Measurements from ENCODE around the gene ARHGEF2. TPM values are rescaled to one million over a fixed set of nuclear protein-coding genes. Genes with fewer than 3 reads are reported as not detected.

Gene ARHGEF2
- total and polyA plus RNA-seq, 2 donors from 2014 or later = 32.3 to 99.6 TPM

DNA sequence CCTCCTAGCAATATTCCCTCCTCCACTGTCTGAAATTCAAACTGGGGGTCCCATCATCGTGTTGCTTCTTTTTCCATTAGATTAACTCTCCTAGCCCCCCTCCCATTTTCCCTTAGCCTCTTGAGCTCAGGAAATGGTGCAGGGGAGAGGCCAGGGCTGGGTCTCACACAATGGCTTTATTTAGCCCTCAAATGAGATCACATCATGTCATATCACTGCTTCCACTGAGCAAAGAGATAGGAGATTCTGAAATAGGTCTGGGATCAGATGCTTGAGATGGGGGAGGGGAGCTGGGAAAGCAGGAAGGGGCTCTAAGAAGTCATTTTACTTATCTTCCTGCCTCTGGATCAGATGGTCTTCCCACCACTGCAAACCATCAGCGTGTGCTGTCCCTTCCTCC lies 17.8 kb upstream of the ARHGEF2 start:
- H3K27ac ChIP-seq (ENCODE audit: low read depth in 2 of 2, low read length in 2 of 2) = no peak overlapping the region
- no peak overlapping the region for H3K4me3 ChIP-seq (ENCODE audit: low read length in 3 of 3)
- no peak for DNase-seq
- peaks cover 0 to 5% (median 2%) of the 10 kb centered on the region in 3 donors for H3K4me1 ChIP-seq (ENCODE audit: control insufficient read depth in 2 of 3, insufficient read depth in 2 of 3, low read depth in 1 of 3, low read length in 3 of 3)
- H3K9me3 ChIP-seq (ENCODE audit: control insufficient read depth in 2 of 3, insufficient read depth in 1 of 3, low read length in 3 of 3) = no peaks in the 10 kb centered on the region
- no peak overlapping the region for H3K9ac ChIP-seq (ENCODE audit: low read length in 3 of 3)
- no peak for TF ChIP-seq CTCF (IDR thresholded peaks at IDR 0.05; ENCODE audit: borderline replicate concordance, extremely low read depth, insufficient read depth)
- intact Hi-C loops (cut with DNase I) = no loop called here
- no peak for FAIRE-seq
- H3K27me3 ChIP-seq (ENCODE audit: control insufficient read depth, insufficient read depth, low read length) = no peaks in the 10 kb centered on the region
- no peaks in the 10 kb centered on the region for H3K36me3 ChIP-seq (ENCODE audit: control insufficient read depth in 2 of 3, insufficient read depth in 3 of 3, low read length in 3 of 3)

DNA sequence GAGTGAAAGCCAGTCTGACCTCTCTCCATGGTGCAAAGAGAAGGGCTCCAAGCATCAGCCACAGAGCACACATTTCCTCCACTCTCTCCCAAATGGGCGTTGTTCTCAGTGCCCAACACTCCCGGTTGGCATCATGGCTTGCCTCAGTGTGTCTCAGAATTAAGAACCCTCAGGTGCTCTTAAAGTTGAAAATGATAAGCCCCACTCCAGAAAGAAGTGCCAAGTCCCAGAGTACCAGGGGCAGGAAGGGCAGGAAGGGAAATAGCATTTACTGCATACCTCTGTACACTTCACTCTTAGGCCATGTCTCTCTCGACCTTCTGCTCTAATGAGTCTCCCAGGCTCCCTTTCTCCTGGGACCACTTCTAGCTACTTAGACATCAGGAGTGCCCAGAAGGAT lies 15.2 kb upstream of the ARHGEF2 start:
- intact Hi-C loops (cut with DNase I) = no loop called here

DNA sequence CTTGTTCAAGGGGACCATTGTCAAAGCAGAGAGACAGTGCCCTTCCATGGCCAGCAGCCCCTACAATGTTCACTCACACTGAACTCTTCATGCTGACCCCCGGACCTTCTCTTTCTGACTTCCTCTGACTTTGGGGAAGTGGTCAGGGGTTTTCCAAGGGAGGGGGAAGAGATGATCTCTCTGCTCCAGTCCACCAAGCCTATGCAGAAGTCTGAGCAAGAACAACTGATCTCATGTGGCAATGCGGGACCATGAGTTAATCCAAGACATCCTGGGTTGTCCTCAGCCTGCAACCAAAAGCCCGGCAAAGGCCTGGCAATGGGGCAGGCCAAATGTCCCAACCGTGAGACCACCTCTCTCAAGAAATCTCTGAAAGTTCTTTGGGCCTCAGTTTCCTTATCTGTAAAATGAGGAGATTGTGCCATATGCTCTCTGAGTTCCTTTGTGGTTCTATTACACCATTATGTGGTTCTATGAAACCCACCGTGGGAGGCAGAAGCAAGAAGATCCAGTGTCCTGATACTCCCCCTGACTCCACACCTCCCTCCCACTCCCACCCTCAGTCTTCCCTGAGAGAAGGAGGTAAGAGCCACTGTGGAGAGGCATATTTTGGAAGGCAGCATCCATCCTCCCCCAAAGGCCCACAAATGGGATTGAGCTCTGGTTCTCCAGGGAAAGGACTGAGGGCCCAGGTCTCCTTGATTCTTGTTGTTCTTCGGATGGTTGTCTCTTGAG lies 11.8 kb upstream of the ARHGEF2 start:
- no peak overlapping the region for H3K4me3 ChIP-seq (ENCODE audit: low read length in 3 of 3)
- no peak overlapping the region for H3K27ac ChIP-seq (ENCODE audit: low read depth in 2 of 2, low read length in 2 of 2)
- H3K9ac ChIP-seq (ENCODE audit: low read length in 3 of 3) = peak overlapping the region in 1 of 3 donors; percentile 77
- FAIRE-seq (no peak), DNase-seq (peak in 1 of 5 donors; percentile 20)
- no peaks in the 10 kb centered on the region for H3K9me3 ChIP-seq (ENCODE audit: control insufficient read depth in 2 of 3, insufficient read depth in 1 of 3, low read length in 3 of 3)
- no peak for TF ChIP-seq CTCF (IDR thresholded peaks at IDR 0.05; ENCODE audit: borderline replicate concordance, extremely low read depth, insufficient read depth)
- no peaks in the 10 kb centered on the region for H3K36me3 ChIP-seq (ENCODE audit: control insufficient read depth in 2 of 3, insufficient read depth in 3 of 3, low read length in 3 of 3)
- intact Hi-C loops (cut with DNase I) = no loop called here
- peaks cover 0 to 8% (median 5%) of the 10 kb centered on the region in 3 donors for H3K4me1 ChIP-seq (ENCODE audit: control insufficient read depth in 2 of 3, insufficient read depth in 2 of 3, low read depth in 1 of 3, low read length in 3 of 3)
- no peaks in the 10 kb centered on the region for H3K27me3 ChIP-seq (ENCODE audit: control insufficient read depth, insufficient read depth, low read length)

More for the DNA sequence above, 15.2 kb upstream of the ARHGEF2 start:
- FAIRE-seq (no peak), DNase-seq (no peak)
- Histone ChIP-seq H3K4me1 (ENCODE audit: control insufficient read depth in 2 of 3, insufficient read depth in 2 of 3, low read depth in 1 of 3, low read length in 3 of 3) (peaks cover 0 to 8% (median 5%) of the 10 kb centered on the region in 3 donors), H3K36me3 (ENCODE audit: control insufficient read depth in 2 of 3, insufficient read depth in 3 of 3, low read length in 3 of 3) (no peaks in the 10 kb centered on the region), H3K9ac (ENCODE audit: low read length in 3 of 3) (no peak overlapping the region), H3K27ac (ENCODE audit: low read depth in 2 of 2, low read length in 2 of 2) (no peak overlapping the region), H3K9me3 (ENCODE audit: control insufficient read depth in 2 of 3, insufficient read depth in 1 of 3, low read length in 3 of 3) (no peaks in the 10 kb centered on the region), H3K4me3 (ENCODE audit: low read length in 3 of 3) (no peak overlapping the region), H3K27me3 (ENCODE audit: control insufficient read depth, insufficient read depth, low read length) (no peaks in the 10 kb centered on the region)
- TF ChIP-seq CTCF (IDR thresholded peaks at IDR 0.05; ENCODE audit: borderline replicate concordance, extremely low read depth, insufficient read depth) = no peak

Measured in kidney (tissue), 14 donors.